Activated T-helper 1 cell treated with anti-CD3 and anti-CD28 coated beads, Interleukin-12 subunit alpha, Interleukin-12 subunit beta, Interleukin-2, Interleukin-4 antibody, amounts not matched to agents 30 ng/mL and 10 ng/mL and 1 ng/mL, durations not matched to agents 14 hours and 24 hours and 36 hours (primary cell): ENCODE data around the gene WRNIP1. TPM values are rescaled to one million over a fixed set of nuclear protein-coding genes. Genes with fewer than 3 reads are reported as not detected.

ENCODE experiments used
- DNase-seq: peaks from one replicate; pipeline ENCODE4 v3.0.0; 2021; ENCODE audit warnings: low spot score
- H3K27ac Mint-ChIP-seq: one replicate; pipeline ENCODE4 v1.8.0; 2021; ENCODE audit warnings: mild to moderate bottlenecking, mixed read lengths
- H3K27me3 Mint-ChIP-seq: one replicate; pipeline ENCODE4 v1.8.0; 2022; ENCODE audit warnings: mild to moderate bottlenecking, moderate library complexity, mixed read lengths; ENCODE audit not compliant: insufficient read depth
- H3K36me3 Mint-ChIP-seq: one replicate; pipeline ENCODE4 v1.8.0; 2021; ENCODE audit warnings: low read depth, mixed read lengths
- H3K4me1 Mint-ChIP-seq: one replicate; pipeline ENCODE4 v1.8.0; 2021; ENCODE audit warnings: low read depth, mixed read lengths
- H3K4me3 Mint-ChIP-seq: one replicate; pipeline ENCODE4 v1.8.0; 2021; ENCODE audit warnings: mild to moderate bottlenecking, moderate library complexity, mixed read lengths
- H3K9me3 Mint-ChIP-seq: one replicate; pipeline ENCODE4 v1.8.0; 2021; ENCODE audit warnings: mixed read lengths
- intact Hi-C: fragments of 100-400 bp; cut with micrococcal nuclease; formaldehyde crosslinking; loops from one replicate; pipeline ENCODE4 v1.15.1; 2024
- total RNA-seq: library from RNA; stranded (reverse); gene quantifications from 2 replicates; pipeline ENCODE4 v1.2.3, GENCODE V29; 2022

The WRNIP1 gene
- total RNA-seq: 47.5 and 51.3 TPM in 2 replicates

DNA sequence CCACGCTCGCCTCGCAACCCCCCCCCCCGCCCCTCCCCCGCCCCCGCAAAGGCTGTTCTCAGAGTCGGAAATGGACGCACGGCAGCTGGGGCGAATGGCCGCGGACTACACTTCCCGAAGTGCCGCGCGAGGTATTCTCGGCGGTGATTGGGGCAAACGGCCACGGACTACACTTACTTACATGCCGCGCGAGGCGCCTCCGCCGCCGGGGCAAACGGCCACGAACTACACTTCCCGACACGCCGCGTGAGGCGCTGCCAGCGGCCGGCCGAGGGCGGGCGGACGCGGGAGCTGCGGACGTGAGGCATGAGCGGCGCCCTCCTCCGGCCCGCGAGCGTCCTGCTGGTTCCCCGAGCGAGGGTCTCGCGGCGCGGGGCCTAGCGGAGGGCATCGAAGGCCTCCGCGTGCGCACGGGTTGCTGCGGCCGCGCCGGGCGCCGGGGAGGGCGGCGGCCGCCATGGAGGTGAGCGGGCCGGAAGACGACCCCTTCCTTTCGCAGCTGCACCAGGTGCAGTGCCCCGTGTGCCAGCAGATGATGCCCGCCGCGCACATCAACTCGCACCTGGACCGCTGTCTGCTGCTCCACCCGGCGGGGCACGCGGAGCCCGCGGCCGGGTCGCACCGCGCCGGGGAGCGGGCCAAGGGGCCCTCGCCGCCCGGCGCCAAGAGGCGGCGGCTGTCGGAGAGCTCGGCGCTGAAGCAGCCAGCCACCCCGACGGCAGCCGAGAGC is at the start of gene WRNIP1:
WRNIP1 (plus strand) TSS at position 228 of the 730 bp plus-strand sequence; CDS start at position 458, 230 bp downstream.
- H3K27me3 Mint-ChIP-seq: no peaks in the 10 kb centered on the region
- no peaks in the 10 kb centered on the region for H3K9me3 Mint-ChIP-seq
- H3K27ac Mint-ChIP-seq: peak within 1 kb of the TSS; percentile 98
- peak within 1 kb of the TSS; percentile 96 for H3K4me3 Mint-ChIP-seq
- intact Hi-C loops: loop anchor here (1.0 to 10.0 kb wide), 13 partner anchors 137 to 1372 kb away; partner anchors contain the start of genes BPHL, ECI2, GMDS and NQO2
- peaks cover 19% of the 10 kb centered on the region for H3K36me3 Mint-ChIP-seq
- H3K4me1 Mint-ChIP-seq: peaks cover 52% of the 10 kb centered on the region
- DNase-seq: peak; percentile 95

DNA sequence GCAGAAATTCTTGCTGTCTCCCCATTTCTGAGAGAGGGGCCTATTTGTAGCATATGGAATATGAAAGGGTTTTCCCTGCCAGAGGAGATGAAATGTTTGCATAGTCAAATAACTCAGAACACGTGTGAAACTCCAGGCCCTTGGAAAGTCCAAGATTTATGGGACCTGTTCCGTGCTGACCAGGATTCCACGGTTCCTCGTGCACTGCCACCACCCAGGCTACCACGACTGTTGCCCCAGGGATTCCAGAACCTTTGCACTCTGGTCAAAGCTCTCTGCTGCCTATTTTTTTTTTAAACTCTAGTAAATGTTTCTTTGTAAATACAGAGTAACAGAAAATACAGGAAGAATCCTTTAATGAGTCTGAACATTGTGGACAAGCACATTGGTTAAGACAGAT is 49.5 kb upstream of the WRNIP1 start:
- no peaks in the 10 kb centered on the region for H3K36me3 Mint-ChIP-seq
- H3K27ac Mint-ChIP-seq: no peak overlapping the region
- H3K27me3 Mint-ChIP-seq: peaks cover 8% of the 10 kb centered on the region
- intact Hi-C loops: no loop called here
- peaks cover 12% of the 10 kb centered on the region for H3K9me3 Mint-ChIP-seq
- no peak for DNase-seq
- H3K4me1 Mint-ChIP-seq: no peaks in the 10 kb centered on the region
- H3K4me3 Mint-ChIP-seq: no peak overlapping the region

DNA sequence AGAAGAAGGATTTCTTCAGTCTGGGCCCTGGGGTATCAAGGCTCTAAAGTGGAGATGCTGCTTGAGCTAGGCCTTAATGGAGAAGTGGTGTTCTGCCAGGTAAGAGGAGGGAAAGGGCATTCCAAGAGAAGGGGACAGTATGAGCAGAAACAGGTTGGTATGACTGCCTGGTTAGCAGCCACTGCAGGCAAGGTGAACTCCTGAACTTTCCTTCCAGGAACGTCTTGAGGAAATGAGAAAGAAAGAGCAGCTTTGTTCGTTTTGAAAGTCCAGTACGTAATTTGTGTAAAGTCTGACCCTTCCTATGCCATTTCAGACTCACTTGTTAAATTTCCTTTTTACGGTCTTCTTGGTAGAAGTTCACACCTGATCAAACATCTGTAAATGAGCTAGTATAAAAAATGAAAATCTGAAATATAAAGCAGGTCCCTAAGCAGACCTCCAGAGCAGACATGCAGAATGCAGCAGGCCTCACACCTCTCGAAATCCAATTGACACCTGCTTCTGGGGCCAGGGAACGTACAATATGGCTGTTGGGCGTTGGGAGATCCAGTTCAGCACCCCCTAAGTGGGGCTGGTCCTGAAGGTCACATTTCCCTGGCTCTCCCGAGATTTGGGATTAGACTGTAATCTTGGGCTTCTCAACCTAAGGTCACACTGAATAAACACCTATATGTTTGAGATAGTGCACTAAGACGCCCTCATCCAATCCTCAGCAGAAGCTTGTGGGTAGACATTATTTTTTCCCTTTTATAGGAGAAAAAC is 48.1 kb upstream of the WRNIP1 start:
- intact Hi-C loops: no loop called here
- Mint-ChIP-seq H3K27me3 (peaks cover 10% of the 10 kb centered on the region), H3K4me1 (no peaks in the 10 kb centered on the region), H3K9me3 (peaks cover 4% of the 10 kb centered on the region), H3K36me3 (no peaks in the 10 kb centered on the region), H3K27ac (no peak overlapping the region), H3K4me3 (no peak overlapping the region)
- no peak for DNase-seq

DNA sequence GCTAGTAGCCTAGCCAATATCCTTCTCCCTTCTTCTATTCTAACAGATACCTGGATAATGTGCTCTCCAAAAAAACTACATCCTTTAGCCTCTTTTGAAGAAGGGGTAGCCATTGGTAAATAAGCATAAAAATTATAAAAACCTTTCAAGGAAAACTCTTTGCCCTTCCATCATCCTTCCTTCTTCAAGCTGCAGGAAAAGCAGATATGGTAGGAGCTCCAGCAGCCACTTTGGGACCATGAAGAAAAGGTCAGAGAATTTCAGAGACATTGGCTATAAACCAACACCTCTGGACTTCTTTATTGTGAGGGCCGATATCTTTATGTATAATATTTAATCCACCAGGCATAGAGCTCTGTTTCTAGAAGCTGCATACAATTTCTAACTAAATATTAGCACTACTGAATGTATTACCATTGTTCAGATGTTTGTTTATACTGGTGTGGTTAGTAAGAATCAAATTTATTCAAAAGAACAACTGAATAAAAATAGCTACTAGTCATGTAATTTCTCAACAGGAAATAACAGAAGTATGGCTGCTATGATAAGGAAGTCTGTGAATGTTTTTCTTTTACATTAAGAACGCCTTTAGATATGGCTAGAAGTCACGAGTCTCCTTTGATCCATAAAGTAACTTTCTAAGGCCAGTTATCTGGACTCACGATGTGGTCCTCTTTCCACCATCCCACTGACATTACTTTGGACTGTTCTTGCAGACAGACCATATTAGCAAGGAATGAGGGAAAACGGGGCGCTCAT is 46.7 kb upstream of the WRNIP1 start:
- intact Hi-C loops: no loop called here
- H3K4me3 Mint-ChIP-seq: no peak overlapping the region
- H3K36me3 Mint-ChIP-seq: no peaks in the 10 kb centered on the region
- peaks cover 13% of the 10 kb centered on the region for H3K27me3 Mint-ChIP-seq
- no peaks in the 10 kb centered on the region for H3K4me1 Mint-ChIP-seq
- no peak overlapping the region for H3K27ac Mint-ChIP-seq
- DNase-seq: no peak
- no peaks in the 10 kb centered on the region for H3K9me3 Mint-ChIP-seq

DNA sequence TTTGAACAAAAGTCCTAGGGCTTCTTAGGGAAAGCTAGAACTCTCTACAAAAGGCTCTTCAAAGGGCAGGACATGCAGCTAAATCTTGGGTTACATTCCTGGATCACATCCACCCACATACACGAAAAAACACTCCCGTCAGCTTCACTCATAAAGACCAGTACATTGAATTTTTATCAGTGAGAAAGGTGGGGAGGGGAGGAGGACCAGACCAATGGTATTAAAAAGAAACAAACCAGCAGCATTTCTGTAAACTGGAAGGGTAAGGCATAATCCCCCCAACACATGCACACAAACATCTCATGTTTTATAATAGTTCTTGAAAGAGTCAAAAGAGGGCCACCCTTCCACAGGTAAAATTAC is 46.1 kb upstream of the WRNIP1 start:
- Mint-ChIP-seq H3K27ac (no peak overlapping the region), H3K9me3 (no peaks in the 10 kb centered on the region), H3K36me3 (no peaks in the 10 kb centered on the region), H3K4me1 (no peaks in the 10 kb centered on the region), H3K27me3 (peaks cover 13% of the 10 kb centered on the region), H3K4me3 (no peak overlapping the region)
- no peak for DNase-seq
- intact Hi-C loops: no loop called here

DNA sequence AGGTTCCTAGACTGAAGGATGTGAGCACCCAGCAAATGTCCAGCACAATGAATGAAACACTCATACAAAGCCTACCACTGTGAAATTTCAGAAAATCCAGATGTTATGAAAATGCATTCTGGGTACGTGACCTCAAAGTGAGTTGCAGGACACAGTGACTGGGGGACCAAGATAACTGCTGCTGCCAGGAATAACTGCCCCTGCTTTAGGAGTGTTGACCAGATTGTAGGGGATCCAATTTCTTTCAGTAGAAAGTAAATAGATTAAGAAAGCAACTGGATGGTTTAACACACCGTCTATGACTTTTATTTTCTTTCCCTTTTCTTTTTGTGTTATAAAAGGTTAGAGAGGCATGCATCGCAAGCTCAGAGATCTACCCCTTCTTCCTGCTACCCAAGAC is 44.0 kb upstream of the WRNIP1 start:
- no peaks in the 10 kb centered on the region for H3K36me3 Mint-ChIP-seq
- H3K27me3 Mint-ChIP-seq: peaks cover 8% of the 10 kb centered on the region
- DNase-seq: no peak
- no peaks in the 10 kb centered on the region for H3K9me3 Mint-ChIP-seq
- intact Hi-C loops: no loop called here
- no peaks in the 10 kb centered on the region for H3K4me1 Mint-ChIP-seq
- no peak overlapping the region for H3K27ac Mint-ChIP-seq
- H3K4me3 Mint-ChIP-seq: no peak overlapping the region

DNA sequence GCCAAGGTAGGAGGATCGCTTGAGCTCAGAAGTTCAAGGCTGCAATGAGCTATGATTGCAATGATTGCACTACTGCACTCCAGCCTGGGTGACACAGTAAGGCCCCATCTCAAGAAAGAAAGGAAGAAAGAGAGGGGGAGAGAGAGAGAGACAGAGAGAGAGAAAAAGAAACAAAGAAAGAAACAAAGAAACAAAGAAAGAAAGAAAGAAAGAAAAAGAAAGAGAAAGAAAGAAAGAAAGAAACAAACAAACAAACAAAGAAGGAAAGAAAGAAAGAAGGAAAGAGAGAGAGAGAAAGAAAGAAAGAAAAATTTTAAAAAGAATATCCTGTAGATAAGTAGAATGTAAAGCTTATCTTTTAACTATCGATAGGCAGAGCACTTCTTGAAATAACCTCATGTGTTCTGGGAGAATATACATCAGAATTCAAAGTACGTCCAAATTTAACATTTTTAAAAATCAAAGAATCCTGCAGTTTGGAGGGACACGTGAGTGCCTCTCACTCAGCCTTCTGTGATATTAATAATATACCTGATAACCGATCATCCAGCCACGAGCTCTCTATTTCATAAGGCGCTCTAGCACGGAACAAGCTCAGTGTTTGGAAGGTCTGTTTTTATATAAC is 39.7 kb upstream of the WRNIP1 start:
- Mint-ChIP-seq H3K27me3 (peaks cover 13% of the 10 kb centered on the region), H3K27ac (no peak overlapping the region)
- intact Hi-C loops: no loop called here

DNA sequence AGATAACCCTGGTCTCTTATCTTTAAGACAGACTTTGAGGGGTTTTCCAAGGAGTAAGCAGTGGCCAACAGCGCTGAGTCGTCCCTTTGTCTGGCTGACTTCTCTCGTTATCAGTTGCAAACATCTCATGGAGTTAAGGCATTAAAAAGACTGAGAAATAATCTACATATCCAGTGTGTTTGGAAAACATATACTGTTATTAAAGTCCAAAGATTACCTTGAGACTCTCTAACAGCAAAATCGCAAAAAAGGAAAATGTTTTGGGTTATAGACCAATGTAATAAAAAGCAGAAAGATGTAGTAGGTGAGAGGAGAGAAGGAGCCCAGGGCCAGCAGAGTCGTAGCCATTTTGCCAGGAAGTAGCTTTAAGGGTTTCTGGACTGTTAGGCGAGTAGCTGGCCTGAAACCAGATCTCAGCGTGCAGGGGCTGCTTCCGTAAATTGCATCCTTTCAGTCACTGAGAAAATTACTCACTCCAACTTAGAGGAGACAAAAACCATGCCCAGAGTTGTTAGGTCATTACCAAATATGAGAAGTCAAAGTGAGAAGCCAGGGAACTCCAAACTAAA is 39.1 kb upstream of the WRNIP1 start:
- Mint-ChIP-seq H3K36me3 (no peaks in the 10 kb centered on the region), H3K27ac (no peak overlapping the region), H3K4me1 (no peaks in the 10 kb centered on the region), H3K4me3 (no peak overlapping the region), H3K27me3 (peaks cover 10% of the 10 kb centered on the region), H3K9me3 (no peaks in the 10 kb centered on the region)
- DNase-seq: no peak
- intact Hi-C loops: no loop called here

More for the DNA sequence above, 39.7 kb upstream of the WRNIP1 start:
- Mint-ChIP-seq H3K4me3 (no peak overlapping the region), H3K4me1 (no peaks in the 10 kb centered on the region), H3K36me3 (no peaks in the 10 kb centered on the region), H3K9me3 (no peaks in the 10 kb centered on the region)
- no peak for DNase-seq

DNA sequence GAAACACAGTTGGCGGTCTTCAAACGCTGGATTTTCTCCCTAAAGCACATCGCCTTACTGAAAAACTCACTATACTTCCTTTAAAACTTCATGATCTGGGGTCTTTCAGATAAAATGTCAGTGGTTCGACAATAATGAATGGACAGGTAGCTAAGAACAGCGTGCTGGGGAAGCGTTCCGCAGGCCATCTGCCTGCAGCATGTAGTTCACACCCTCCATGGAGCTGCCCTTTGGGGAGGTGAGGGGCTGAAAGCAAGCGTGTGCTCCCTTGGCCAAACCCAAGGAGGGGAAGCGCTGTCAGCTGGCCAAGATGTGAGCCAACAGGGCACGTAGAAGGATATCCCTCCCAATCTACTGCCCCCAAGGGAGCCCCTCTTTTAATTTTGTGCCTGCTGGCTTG is 35.3 kb upstream of the WRNIP1 start:
- Mint-ChIP-seq H3K27ac (no peak overlapping the region), H3K9me3 (no peaks in the 10 kb centered on the region), H3K4me3 (no peak overlapping the region), H3K27me3 (peaks cover 7% of the 10 kb centered on the region), H3K36me3 (no peaks in the 10 kb centered on the region), H3K4me1 (peaks cover 10% of the 10 kb centered on the region)
- DNase-seq: no peak
- intact Hi-C loops: no loop called here

DNA sequence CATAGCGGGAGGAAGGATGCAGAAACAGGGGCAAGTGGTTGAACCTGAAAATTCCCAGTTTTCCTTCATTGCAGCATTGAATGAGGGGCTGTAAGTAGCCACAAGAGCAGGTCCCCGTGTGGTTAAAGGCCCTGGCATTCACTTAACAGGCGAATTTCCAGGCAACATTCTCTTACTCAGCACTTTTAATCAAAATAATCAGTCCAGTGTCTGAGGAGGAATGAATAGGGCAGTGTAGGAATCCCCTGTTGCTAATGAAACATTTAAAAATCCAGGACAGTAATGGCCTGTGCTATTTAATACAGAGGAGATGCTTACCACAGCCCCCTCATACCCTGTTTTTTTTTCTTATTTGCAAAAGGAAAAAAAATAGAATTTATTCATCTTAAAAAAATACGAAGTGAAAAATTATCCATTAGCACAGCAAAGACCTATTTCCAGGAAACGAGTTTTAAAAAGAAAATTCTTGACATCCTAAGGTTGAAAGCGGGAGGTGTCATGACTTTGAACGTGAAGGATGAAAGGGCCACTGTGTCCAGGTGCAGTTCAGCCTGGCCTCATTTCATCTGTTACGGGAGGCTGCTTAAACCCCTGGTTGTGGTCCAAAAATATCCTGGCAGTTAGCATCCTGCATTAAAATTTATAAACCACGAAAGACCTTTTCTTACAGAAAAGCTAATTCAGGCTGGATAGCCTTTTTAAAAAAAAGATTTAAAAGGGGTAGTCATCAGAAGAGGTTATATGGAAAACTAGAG is 34.7 kb upstream of the WRNIP1 start:
- no peak overlapping the region for H3K4me3 Mint-ChIP-seq
- peaks cover 7% of the 10 kb centered on the region for H3K27me3 Mint-ChIP-seq
- no peaks in the 10 kb centered on the region for H3K9me3 Mint-ChIP-seq
- no peak for DNase-seq
- H3K36me3 Mint-ChIP-seq: no peaks in the 10 kb centered on the region
- peaks cover 10% of the 10 kb centered on the region for H3K4me1 Mint-ChIP-seq
- no peak overlapping the region for H3K27ac Mint-ChIP-seq
- intact Hi-C loops: no loop called here

DNA sequence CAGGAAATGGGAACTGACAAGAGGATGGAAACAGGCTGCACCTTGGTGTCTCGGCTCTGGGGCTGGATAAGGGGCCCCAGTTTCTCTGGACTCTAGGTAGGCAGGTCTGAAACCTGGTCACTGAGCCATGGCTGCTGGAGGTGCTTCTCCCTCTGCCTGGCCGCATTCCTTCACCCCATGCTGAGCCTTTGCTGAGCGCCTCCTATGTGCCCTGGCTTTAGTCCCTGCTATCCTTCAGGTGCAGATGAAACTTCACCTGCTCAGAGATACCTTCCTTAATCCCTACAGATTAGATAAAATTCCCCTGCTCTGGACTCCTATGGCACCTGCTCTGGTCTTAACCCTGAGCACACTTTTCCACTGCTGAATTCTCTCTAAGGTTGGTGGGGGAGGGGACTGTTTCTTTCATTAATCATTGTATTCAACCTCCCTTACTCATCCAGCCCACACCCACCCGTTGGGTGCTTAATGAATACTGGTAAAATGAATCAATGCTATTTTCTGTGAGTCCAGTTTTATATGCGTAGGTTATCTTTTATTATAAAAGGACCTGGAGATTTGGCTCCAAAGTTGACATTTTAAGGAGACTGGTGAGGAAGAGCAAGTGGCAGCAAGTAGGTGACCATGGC is 33.8 kb upstream of the WRNIP1 start:
- intact Hi-C loops: no loop called here
- H3K9me3 Mint-ChIP-seq: no peaks in the 10 kb centered on the region

More for the DNA sequence above, 33.8 kb upstream of the WRNIP1 start:
- Mint-ChIP-seq H3K4me1 (peaks cover 10% of the 10 kb centered on the region), H3K27me3 (peaks cover 7% of the 10 kb centered on the region), H3K36me3 (no peaks in the 10 kb centered on the region), H3K27ac (no peak overlapping the region), H3K4me3 (no peak overlapping the region)
- DNase-seq: no peak
